Activated T-helper 1 cell treated with anti-CD3 and anti-CD28 coated beads, Interleukin-12 subunit alpha, Interleukin-12 subunit beta, Interleukin-2, Interleukin-4 antibody, amounts not matched to agents 30 ng/mL and 10 ng/mL and 1 ng/mL, durations not matched to agents 14 hours and 24 hours and 36 hours (primary cell): Measurements from ENCODE around the gene LHX1. TPM values are rescaled to one million over a fixed set of nuclear protein-coding genes. Genes with fewer than 3 reads are reported as not detected.

Source experiments
- DNase-seq: peaks from one replicate; pipeline ENCODE4 v3.0.0; 2021; ENCODE audit warnings: low spot score
- H3K27ac Mint-ChIP-seq: one replicate; pipeline ENCODE4 v1.8.0; 2021; ENCODE audit warnings: mild to moderate bottlenecking, mixed read lengths
- H3K27me3 Mint-ChIP-seq: one replicate; pipeline ENCODE4 v1.8.0; 2022; ENCODE audit warnings: mild to moderate bottlenecking, moderate library complexity, mixed read lengths; ENCODE audit not compliant: insufficient read depth
- H3K36me3 Mint-ChIP-seq: one replicate; pipeline ENCODE4 v1.8.0; 2021; ENCODE audit warnings: low read depth, mixed read lengths
- H3K4me1 Mint-ChIP-seq: one replicate; pipeline ENCODE4 v1.8.0; 2021; ENCODE audit warnings: low read depth, mixed read lengths
- H3K4me3 Mint-ChIP-seq: one replicate; pipeline ENCODE4 v1.8.0; 2021; ENCODE audit warnings: mild to moderate bottlenecking, moderate library complexity, mixed read lengths
- H3K9me3 Mint-ChIP-seq: one replicate; pipeline ENCODE4 v1.8.0; 2021; ENCODE audit warnings: mixed read lengths
- intact Hi-C: fragments of 100-400 bp; cut with micrococcal nuclease; formaldehyde crosslinking; loops from one replicate; pipeline ENCODE4 v1.15.1; 2024
- total RNA-seq: library from RNA; stranded (reverse); gene quantifications from 2 replicates; pipeline ENCODE4 v1.2.3, GENCODE V29; 2022

LHX1 gene
- total RNA-seq, 1 donor from 2014 or later = 0.36 TPM

GRCh38 chr17:36910513-36910912 lies 26.8 kb upstream of the LHX1 start:
- Mint-ChIP-seq H3K36me3 (no peaks in the 10 kb centered on the region), H3K4me1 (no peaks in the 10 kb centered on the region), H3K27me3 (peaks cover 22% of the 10 kb centered on the region), H3K9me3 (no peaks in the 10 kb centered on the region), H3K27ac (no peak overlapping the region), H3K4me3 (no peak overlapping the region)
- intact Hi-C loops = no loop called here
- no peak for DNase-seq

GRCh38 chr17:36911001-36911400 lies 26.3 kb upstream of the LHX1 start:
- no peak overlapping the region for H3K27ac Mint-ChIP-seq
- H3K36me3 Mint-ChIP-seq = no peaks in the 10 kb centered on the region
- no peaks in the 10 kb centered on the region for H3K9me3 Mint-ChIP-seq
- H3K4me3 Mint-ChIP-seq = no peak overlapping the region
- no peaks in the 10 kb centered on the region for H3K4me1 Mint-ChIP-seq
- peaks cover 17% of the 10 kb centered on the region for H3K27me3 Mint-ChIP-seq
- intact Hi-C loops = no loop called here
- no peak for DNase-seq

GRCh38 chr17:36913132-36913531 lies 24.1 kb upstream of the LHX1 start:
- Mint-ChIP-seq H3K36me3 (no peaks in the 10 kb centered on the region), H3K27me3 (peaks cover 13% of the 10 kb centered on the region), H3K9me3 (no peaks in the 10 kb centered on the region), H3K4me3 (no peak overlapping the region), H3K27ac (no peak overlapping the region), H3K4me1 (peaks cover 4% of the 10 kb centered on the region)
- DNase-seq = no peak
- intact Hi-C loops = no loop called here

- no peaks in the 10 kb centered on the region for H3K36me3 Mint-ChIP-seq
- intact Hi-C loops = no loop called here
- H3K4me1 Mint-ChIP-seq = peaks cover 24% of the 10 kb centered on the region
- H3K27me3 Mint-ChIP-seq = peaks cover 14% of the 10 kb centered on the region
- DNase-seq = no peak
- H3K9me3 Mint-ChIP-seq = no peaks in the 10 kb centered on the region
- H3K27ac Mint-ChIP-seq = no peak overlapping the region
- no peak overlapping the region for H3K4me3 Mint-ChIP-seq
Measured at GRCh38 chr17:36918211-36918691, 19.0 kb upstream of the LHX1 start.

GRCh38 chr17:36919407-36919968 lies 17.8 kb upstream of the LHX1 start:
- Mint-ChIP-seq H3K36me3 (no peaks in the 10 kb centered on the region), H3K27ac (no peak overlapping the region), H3K4me1 (peaks cover 24% of the 10 kb centered on the region), H3K27me3 (peaks cover 14% of the 10 kb centered on the region), H3K4me3 (no peak overlapping the region), H3K9me3 (no peaks in the 10 kb centered on the region)
- intact Hi-C loops = no loop called here
- no peak for DNase-seq

- intact Hi-C loops = loop anchor here (2.0 kb wide), 1 partner anchor 70 kb away; no protein-coding TSS in a partner anchor
- H3K4me3 Mint-ChIP-seq = no peak overlapping the region
- peaks cover 24% of the 10 kb centered on the region for H3K4me1 Mint-ChIP-seq
- H3K27me3 Mint-ChIP-seq = peaks cover 14% of the 10 kb centered on the region
- H3K27ac Mint-ChIP-seq = peak overlapping the region; percentile 68
- no peak for DNase-seq
- no peaks in the 10 kb centered on the region for H3K9me3 Mint-ChIP-seq
- no peaks in the 10 kb centered on the region for H3K36me3 Mint-ChIP-seq
Measured at GRCh38 chr17:36920032-36921005, 17.0 kb upstream of the LHX1 start.

- Mint-ChIP-seq H3K4me3 (peak overlapping the region; percentile 27), H3K4me1 (peaks cover 24% of the 10 kb centered on the region), H3K36me3 (no peaks in the 10 kb centered on the region), H3K9me3 (no peaks in the 10 kb centered on the region), H3K27me3 (peaks cover 17% of the 10 kb centered on the region), H3K27ac (peak overlapping the region; percentile 70)
- DNase-seq = no peak
- intact Hi-C loops = loop anchor here (2.0 kb wide), 1 partner anchor 70 kb away; no protein-coding TSS in a partner anchor
Measured at GRCh38 chr17:36921095-36921851, 16.0 kb upstream of the LHX1 start.

GRCh38 chr17:36922175-36922574 lies 15.1 kb upstream of the LHX1 start:
- DNase-seq = no peak
- Mint-ChIP-seq H3K36me3 (no peaks in the 10 kb centered on the region), H3K27ac (no peak overlapping the region), H3K9me3 (no peaks in the 10 kb centered on the region), H3K4me1 (peaks cover 24% of the 10 kb centered on the region), H3K4me3 (no peak overlapping the region), H3K27me3 (peaks cover 18% of the 10 kb centered on the region)
- intact Hi-C loops = no loop called here

- Mint-ChIP-seq H3K9me3 (no peaks in the 10 kb centered on the region), H3K36me3 (no peaks in the 10 kb centered on the region), H3K4me1 (peaks cover 24% of the 10 kb centered on the region), H3K27ac (no peak overlapping the region), H3K27me3 (peaks cover 31% of the 10 kb centered on the region), H3K4me3 (no peak overlapping the region)
- no peak for DNase-seq
- intact Hi-C loops = no loop called here
Measured at GRCh38 chr17:36923814-36924221, 13.5 kb upstream of the LHX1 start.

- H3K4me1 Mint-ChIP-seq = peaks cover 14% of the 10 kb centered on the region
- intact Hi-C loops = no loop called here
- peaks cover 50% of the 10 kb centered on the region for H3K27me3 Mint-ChIP-seq
Measured at GRCh38 chr17:36926226-36926625, 11.0 kb upstream of the LHX1 start.

GRCh38 chr17:36926701-36927100 lies 10.6 kb upstream of the LHX1 start:
- Mint-ChIP-seq H3K27me3 (peaks cover 50% of the 10 kb centered on the region), H3K36me3 (no peaks in the 10 kb centered on the region), H3K4me1 (peaks cover 14% of the 10 kb centered on the region), H3K4me3 (no peak overlapping the region), H3K9me3 (no peaks in the 10 kb centered on the region), H3K27ac (no peak overlapping the region)
- no peak for DNase-seq
- intact Hi-C loops = no loop called here

More at GRCh38 chr17:36926226-36926625, 11.0 kb upstream of the LHX1 start:
- Mint-ChIP-seq H3K36me3 (no peaks in the 10 kb centered on the region), H3K4me3 (no peak overlapping the region), H3K27ac (no peak overlapping the region), H3K9me3 (no peaks in the 10 kb centered on the region)
- DNase-seq = no peak

- H3K4me3 Mint-ChIP-seq = no peak overlapping the region
- no peaks in the 10 kb centered on the region for H3K36me3 Mint-ChIP-seq
- DNase-seq = no peak
- peaks cover 29% of the 10 kb centered on the region for H3K4me1 Mint-ChIP-seq
- H3K27me3 Mint-ChIP-seq = peaks cover 66% of the 10 kb centered on the region
- intact Hi-C loops = no loop called here
- H3K9me3 Mint-ChIP-seq = no peaks in the 10 kb centered on the region
- H3K27ac Mint-ChIP-seq = no peak overlapping the region
Measured at GRCh38 chr17:36928471-36929345, 8.6 kb upstream of the LHX1 start.
